ENCODE data around the gene EMC1. TPM values are rescaled to one million over a fixed set of nuclear protein-coding genes. Genes with fewer than 3 reads are reported as not detected.

Gene EMC1
- total RNA-seq, 1 experiment from 2014 or later, result 60.0 TPM

DNA sequence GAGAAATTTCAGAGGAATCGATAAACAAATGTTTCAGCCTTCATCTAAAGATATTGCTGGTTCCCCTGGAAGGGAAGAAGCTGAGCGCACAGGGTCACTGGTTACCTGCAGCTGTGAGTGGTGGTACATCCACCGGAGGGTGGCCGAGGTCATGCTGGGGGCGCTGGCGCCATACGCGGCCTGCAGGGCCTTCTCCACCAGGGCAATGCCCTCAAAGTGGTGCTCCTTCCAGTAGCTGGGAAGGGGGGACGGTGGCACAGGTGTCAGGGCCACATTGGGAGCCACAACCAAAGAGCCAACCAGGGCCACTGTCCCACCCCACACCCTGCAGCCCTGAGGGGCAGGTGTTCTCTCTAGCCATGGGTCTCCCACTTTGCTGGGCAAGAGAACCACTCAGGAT lies 32.6 kb upstream of the EMC1 start:
- H3K23ac ChIP-seq (ENCODE audit: insufficient read length, low read depth, low read length), result no peak overlapping the region

More for the DNA sequence above, 32.6 kb upstream of the EMC1 start:
- Mint-ChIP-seq H3K9me3 (no peaks in the 10 kb centered on the region; a peak in 1 of 5 replicates), H3K27ac (no peak overlapping the region; a peak in 1 of 7 replicates), H3K4me3 (no peak overlapping the region), H3K4me1 (peaks cover 0 to under 1% of the 10 kb centered on the region in 2 experiments; a peak in 1 of 4 replicates), H3K27me3 (ENCODE audit: low read depth) (peaks cover 20% of the 10 kb centered on the region), H3K36me3 (ENCODE audit: insufficient read depth in 1 of 3, low read depth in 3 of 3) (peaks cover 0 to 7% (median 4%) of the 10 kb centered on the region in 3 experiments; a peak in 2 of 7 replicates)
- no CpG with 5 or more reads among the region's 9 CpGs for WGBS (ENCODE audit: extremely low coverage, insufficient read length, low lambda C conversion rate)
- Histone ChIP-seq H3K18ac (ENCODE audit: insufficient read length, low read depth, low read length) (no peak overlapping the region), H2BK12ac (ENCODE audit: insufficient read length, low read depth, low read length) (no peak overlapping the region), H4K5ac (ENCODE audit: insufficient read length, low read depth, low read length) (no peak overlapping the region), H3K79me1 (ENCODE audit: insufficient read depth, low read depth, low read length, poor library complexity, severe bottlenecking) (no peaks in the 10 kb centered on the region), H2BK5ac (ENCODE audit: insufficient read length, low read length) (no peak overlapping the region), H2BK120ac (ENCODE audit: low read depth, low read length, poor library complexity, severe bottlenecking) (no peak overlapping the region), H4K91ac (ENCODE audit: insufficient read length, low read depth, low read length) (no peak overlapping the region), H3K27ac (ENCODE audit: insufficient read length, low read depth, low read length) (no peak overlapping the region), H3K4ac (ENCODE audit: low read depth, low read length) (no peak overlapping the region), H4K8ac (replicated peaks; ENCODE audit: insufficient read length, low read depth, low read length) (no peak overlapping the region), H3K23me2 (ENCODE audit: insufficient read length, low read depth, low read length, poor library complexity, severe bottlenecking) (peaks cover 2% of the 10 kb centered on the region), H3K56ac (ENCODE audit: insufficient read length, low read depth, low read length) (no peak overlapping the region), H3K9ac (ENCODE audit: extremely low read depth, insufficient read length, low read length) (no peak overlapping the region), H3K79me2 (ENCODE audit: insufficient read depth, low read length) (no peaks in the 10 kb centered on the region), H3K27me3 (ENCODE audit: insufficient read depth, low read length) (no peaks in the 10 kb centered on the region; the same call in 1 of the 2 replicates), H4K20me1 (ENCODE audit: control insufficient read depth, insufficient read depth, insufficient read length) (no peaks in the 10 kb centered on the region), H2AFZ (ENCODE audit: low read length) (no peak overlapping the region), H3K9me3 (ENCODE audit: control insufficient read depth, low read depth, low read length) (no peaks in the 10 kb centered on the region), H2BK20ac (ENCODE audit: low read depth, low read length, poor library complexity, severe bottlenecking) (no peak overlapping the region), H3K4me2 (ENCODE audit: insufficient read depth, insufficient read length, low read length) (no peak overlapping the region), H3T11ph (ENCODE audit: low read length) (no peak overlapping the region), H3K14ac (ENCODE audit: insufficient read depth, low read length) (no peak overlapping the region), H3K4me1 (ENCODE audit: insufficient read depth, low read length) (no peaks in the 10 kb centered on the region), H2AK5ac (ENCODE audit: insufficient read length, low read length) (no peak overlapping the region), H2BK15ac (ENCODE audit: low read depth, low read length) (no peak overlapping the region)
- no peak for DNase-seq
- TF ChIP-seq, protein P1, sequence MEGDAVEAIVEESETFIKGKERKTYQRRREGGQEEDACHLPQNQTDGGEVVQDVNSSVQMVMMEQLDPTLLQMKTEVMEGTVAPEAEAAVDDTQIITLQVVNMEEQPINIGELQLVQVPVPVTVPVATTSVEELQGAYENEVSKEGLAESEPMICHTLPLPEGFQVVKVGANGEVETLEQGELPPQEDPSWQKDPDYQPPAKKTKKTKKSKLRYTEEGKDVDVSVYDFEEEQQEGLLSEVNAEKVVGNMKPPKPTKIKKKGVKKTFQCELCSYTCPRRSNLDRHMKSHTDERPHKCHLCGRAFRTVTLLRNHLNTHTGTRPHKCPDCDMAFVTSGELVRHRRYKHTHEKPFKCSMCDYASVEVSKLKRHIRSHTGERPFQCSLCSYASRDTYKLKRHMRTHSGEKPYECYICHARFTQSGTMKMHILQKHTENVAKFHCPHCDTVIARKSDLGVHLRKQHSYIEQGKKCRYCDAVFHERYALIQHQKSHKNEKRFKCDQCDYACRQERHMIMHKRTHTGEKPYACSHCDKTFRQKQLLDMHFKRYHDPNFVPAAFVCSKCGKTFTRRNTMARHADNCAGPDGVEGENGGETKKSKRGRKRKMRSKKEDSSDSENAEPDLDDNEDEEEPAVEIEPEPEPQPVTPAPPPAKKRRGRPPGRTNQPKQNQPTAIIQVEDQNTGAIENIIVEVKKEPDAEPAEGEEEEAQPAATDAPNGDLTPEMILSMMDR (conservative IDR thresholded peaks at IDR 0.05), result no peak

Measured in H9 (cell line).